Stimulated activated naive B cell treated with anti-CD40 and anti-IgM and Interleukin-4, amounts not matched to agents 10 μg/mL and 1 μg/mL and 100 μg/mL, for 72 hours (primary cell): Measurements from ENCODE around the gene FAM83D.
A peak's percentile ranks its signal among the peaks of the same experiment; 100 is the strongest.

Experiments
- ATAC-seq, 2 donors: fragments of 150-1000 bp; cut with Tn5 transposase; replicated peaks; 2 replicates each; pipeline ENCODE4 v1.10.0; 2021; ENCODE audit warnings: moderate library complexity in 1 of 2
- DNase-seq: peaks from one replicate; pipeline ENCODE4 v3.0.0; 2021
- H3K27ac Mint-ChIP-seq: one replicate; pipeline ENCODE4 v1.8.0; 2022; ENCODE audit warnings: mild to moderate bottlenecking, mixed read lengths
- H3K27me3 Mint-ChIP-seq, 2 donors: one replicate each; pipeline ENCODE4 v1.8.0; 2022; ENCODE audit warnings: mixed read lengths in 2 of 2
- H3K36me3 Mint-ChIP-seq, 2 donors: one replicate each; pipeline ENCODE4 v1.8.0; 2022; ENCODE audit warnings: mixed read lengths in 2 of 2, mild to moderate bottlenecking in 1 of 2
- H3K4me1 Mint-ChIP-seq, 2 donors: one replicate each; pipeline ENCODE4 v1.8.0; 2022; ENCODE audit warnings: mixed read lengths in 2 of 2, mild to moderate bottlenecking in 1 of 2
- H3K4me3 Mint-ChIP-seq, 2 donors: one replicate each; pipeline ENCODE4 v1.8.0; 2022; ENCODE audit warnings: mild to moderate bottlenecking in 2 of 2, mixed read lengths in 2 of 2, moderate library complexity in 1 of 2
- H3K9me3 Mint-ChIP-seq, 2 donors: one replicate each; pipeline ENCODE4 v1.8.0; 2022; ENCODE audit warnings: mixed read lengths in 2 of 2, mild to moderate bottlenecking in 1 of 2

The FAM83D gene

GRCh38 chr20:38905375-38905774, 20.8 kb upstream of the FAM83D start:
- H3K4me3 Mint-ChIP-seq, result no peak overlapping the region
- H3K4me1 Mint-ChIP-seq, result peaks cover 14 to 15% of the 10 kb centered on the region in 2 donors
- peaks cover 64 to 81% of the 10 kb centered on the region in 2 donors for H3K36me3 Mint-ChIP-seq
- no peaks in the 10 kb centered on the region for H3K27me3 Mint-ChIP-seq
- DNase-seq (no peak), ATAC-seq (no peak)
- H3K27ac Mint-ChIP-seq, result peak overlapping the region; percentile 88
- peaks cover 3 to 7% of the 10 kb centered on the region in 2 donors for H3K9me3 Mint-ChIP-seq

- H3K4me1 Mint-ChIP-seq, result peaks cover 12 to 13% of the 10 kb centered on the region in 2 donors
- no peaks in the 10 kb centered on the region for H3K27me3 Mint-ChIP-seq
- ATAC-seq (no peak), DNase-seq (no peak)
- peak overlapping the region in 1 of 2 donors; percentile 17 for H3K4me3 Mint-ChIP-seq
- H3K9me3 Mint-ChIP-seq, result peaks cover 3 to 7% of the 10 kb centered on the region in 2 donors
- H3K27ac Mint-ChIP-seq, result peak overlapping the region; percentile 88
- H3K36me3 Mint-ChIP-seq, result peaks cover 54 to 61% of the 10 kb centered on the region in 2 donors
Observed at GRCh38 chr20:38907918-38908677, 18.1 kb upstream of the FAM83D start.

- H3K4me3 Mint-ChIP-seq, result no peak overlapping the region
- H3K9me3 Mint-ChIP-seq, result no peaks in the 10 kb centered on the region
- no peaks in the 10 kb centered on the region for H3K27me3 Mint-ChIP-seq
- DNase-seq (no peak), ATAC-seq (no peak)
- peak overlapping the region; percentile 42 for H3K27ac Mint-ChIP-seq
- H3K4me1 Mint-ChIP-seq, result no peaks in the 10 kb centered on the region
- H3K36me3 Mint-ChIP-seq, result peaks cover 24 to 34% of the 10 kb centered on the region in 2 donors
Observed at GRCh38 chr20:38915355-38915754, 10.9 kb upstream of the FAM83D start.

- Mint-ChIP-seq H3K4me3 (no peak overlapping the region), H3K9me3 (no peaks in the 10 kb centered on the region), H3K27me3 (no peaks in the 10 kb centered on the region), H3K36me3 (peaks cover 20 to 38% of the 10 kb centered on the region in 2 donors), H3K4me1 (no peaks in the 10 kb centered on the region), H3K27ac (no peak overlapping the region)
- ATAC-seq, result no peak
- DNase-seq, result no peak
Observed at GRCh38 chr20:38917657-38918056, 8.6 kb upstream of the FAM83D start.

GRCh38 chr20:38918172-38918571, 8.0 kb upstream of the FAM83D start:
- ATAC-seq, result no peak

GRCh38 chr20:38919683-38920082, 6.5 kb upstream of the FAM83D start:
- Mint-ChIP-seq H3K9me3 (no peaks in the 10 kb centered on the region), H3K4me3 (no peak overlapping the region), H3K36me3 (peaks cover 18 to 35% of the 10 kb centered on the region in 2 donors), H3K4me1 (peaks cover 0 to 4% of the 10 kb centered on the region in 2 donors), H3K27me3 (no peaks in the 10 kb centered on the region), H3K27ac (no peak overlapping the region)
- DNase-seq, result no peak
- no peak for ATAC-seq

More at GRCh38 chr20:38918172-38918571, 8.0 kb upstream of the FAM83D start:
- no peak overlapping the region for H3K27ac Mint-ChIP-seq
- no peak for DNase-seq
- H3K9me3 Mint-ChIP-seq, result no peaks in the 10 kb centered on the region
- no peak overlapping the region for H3K4me3 Mint-ChIP-seq
- peaks cover 20 to 38% of the 10 kb centered on the region in 2 donors for H3K36me3 Mint-ChIP-seq
- no peaks in the 10 kb centered on the region for H3K4me1 Mint-ChIP-seq
- no peaks in the 10 kb centered on the region for H3K27me3 Mint-ChIP-seq

- Mint-ChIP-seq H3K27ac (peak overlapping the region; percentile 51), H3K4me3 (no peak overlapping the region)
- DNase-seq, result no peak
Observed at GRCh38 chr20:38920411-38920810, 5.8 kb upstream of the FAM83D start.

GRCh38 chr20:38920851-38921250, 5.4 kb upstream of the FAM83D start:
- Mint-ChIP-seq H3K4me1 (peaks cover 8 to 14% of the 10 kb centered on the region in 2 donors), H3K27ac (peak overlapping the region; percentile 20), H3K4me3 (no peak overlapping the region), H3K36me3 (peaks cover 23 to 31% of the 10 kb centered on the region in 2 donors), H3K27me3 (no peaks in the 10 kb centered on the region), H3K9me3 (no peaks in the 10 kb centered on the region)
- no peak for ATAC-seq
- DNase-seq, result no peak

More at GRCh38 chr20:38920411-38920810, 5.8 kb upstream of the FAM83D start:
- H3K36me3 Mint-ChIP-seq, result peaks cover 23 to 34% of the 10 kb centered on the region in 2 donors
- no peaks in the 10 kb centered on the region for H3K9me3 Mint-ChIP-seq
- H3K4me1 Mint-ChIP-seq, result peaks cover 4 to 9% of the 10 kb centered on the region in 2 donors
- ATAC-seq, result no peak
- H3K27me3 Mint-ChIP-seq, result no peaks in the 10 kb centered on the region

- DNase-seq (no peak), ATAC-seq (no peak)
- H3K27ac Mint-ChIP-seq, result peak overlapping the region; percentile 3
- H3K36me3 Mint-ChIP-seq, result peaks cover 9 to 18% of the 10 kb centered on the region in 2 donors
- H3K9me3 Mint-ChIP-seq, result no peaks in the 10 kb centered on the region
- H3K4me1 Mint-ChIP-seq, result peaks cover 8 to 24% of the 10 kb centered on the region in 2 donors
- peak overlapping the region in 1 of 2 donors; percentile 75 for H3K4me3 Mint-ChIP-seq
- H3K27me3 Mint-ChIP-seq, result peaks cover 6 to 10% of the 10 kb centered on the region in 2 donors
Observed at GRCh38 chr20:38924718-38925117, 1.5 kb upstream of the FAM83D start.

- Mint-ChIP-seq H3K27me3 (peaks cover 6 to 10% of the 10 kb centered on the region in 2 donors), H3K4me1 (peaks cover 8 to 24% of the 10 kb centered on the region in 2 donors), H3K4me3 (peak overlapping the region; percentile 75 to 86), H3K36me3 (peaks cover 9 to 14% of the 10 kb centered on the region in 2 donors), H3K9me3 (no peaks in the 10 kb centered on the region), H3K27ac (peak overlapping the region; percentile 42)
- DNase-seq (no peak), ATAC-seq (no peak)
Observed at GRCh38 chr20:38926934-38927616, 858 bp downstream of the FAM83D start.

GRCh38 chr20:38927902-38928578, 1.8 kb downstream of the FAM83D start:
- H3K27me3 Mint-ChIP-seq, result peaks cover 6 to 10% of the 10 kb centered on the region in 2 donors
- H3K9me3 Mint-ChIP-seq, result no peaks in the 10 kb centered on the region
- peaks cover 9 to 10% of the 10 kb centered on the region in 2 donors for H3K36me3 Mint-ChIP-seq
- H3K4me1 Mint-ChIP-seq, result peaks cover 8 to 24% of the 10 kb centered on the region in 2 donors
- peak overlapping the region; percentile 39 to 75 for H3K4me3 Mint-ChIP-seq
- H3K27ac Mint-ChIP-seq, result no peak overlapping the region
- no peak for DNase-seq
- ATAC-seq, result no peak

GRCh38 chr20:38930242-38930569, 4.0 kb downstream of the FAM83D start:
- H3K36me3 Mint-ChIP-seq, result peaks cover 0 to 1% of the 10 kb centered on the region in 2 donors
- H3K27ac Mint-ChIP-seq, result no peak overlapping the region
- no peaks in the 10 kb centered on the region for H3K9me3 Mint-ChIP-seq
- DNase-seq (no peak), ATAC-seq (no peak)
- peaks cover 6 to 10% of the 10 kb centered on the region in 2 donors for H3K27me3 Mint-ChIP-seq
- H3K4me3 Mint-ChIP-seq, result no peak overlapping the region
- H3K4me1 Mint-ChIP-seq, result peaks cover 4 to 16% of the 10 kb centered on the region in 2 donors

- Mint-ChIP-seq H3K36me3 (peaks cover 0 to 1% of the 10 kb centered on the region in 2 donors), H3K4me3 (no peak overlapping the region), H3K4me1 (peaks cover 0 to 2% of the 10 kb centered on the region in 2 donors), H3K27ac (no peak overlapping the region), H3K9me3 (no peaks in the 10 kb centered on the region), H3K27me3 (peaks cover 6 to 10% of the 10 kb centered on the region in 2 donors)
- DNase-seq (no peak), ATAC-seq (no peak)
Observed at GRCh38 chr20:38931984-38932383, 5.8 kb downstream of the FAM83D start.

GRCh38 chr20:38932457-38933120, 6.4 kb downstream of the FAM83D start:
- H3K4me3 Mint-ChIP-seq, result no peak overlapping the region
- no peak for DNase-seq
- H3K36me3 Mint-ChIP-seq, result peaks cover 0 to 1% of the 10 kb centered on the region in 2 donors
- H3K9me3 Mint-ChIP-seq, result no peaks in the 10 kb centered on the region
- H3K27me3 Mint-ChIP-seq, result peaks cover 6 to 10% of the 10 kb centered on the region in 2 donors
- ATAC-seq, result no peak
- no peaks in the 10 kb centered on the region for H3K4me1 Mint-ChIP-seq
- no peak overlapping the region for H3K27ac Mint-ChIP-seq
